HEK293T (cell line): ENCODE data around the gene BHLHE23.

ENCODE experiments used
- CTCF ChIA-PET: fragments of 350-600 bp; formaldehyde crosslinking; extraction: SDS; loops from one replicate; lab custom pipeline; 2021; ENCODE audit warnings: antibody characterized with exemption, inconsistent platforms; lab: Yijun Ruan, JAX
- POLR2A ChIA-PET: fragments of 350-600 bp; formaldehyde crosslinking; extraction: SDS; loops from one replicate; lab custom pipeline; 2020; ENCODE audit warnings: antibody characterized with exemption, inconsistent platforms; lab: Yijun Ruan, JAX
- DNase-seq: peaks from one replicate; pipeline ENCODE4 v3.0.0; 2012; ENCODE audit warnings: mixed read lengths; ENCODE audit errors: extremely low spot score
- ARNT ChIP-seq: fragments of 450-650 bp; IDR thresholded peaks from 2 replicates; pipeline ENCODE4 v1.6.1; 2017; ENCODE audit warnings: mild to moderate bottlenecking
- BHLHE40 ChIP-seq: fragments of 450-650 bp; IDR thresholded peaks from 2 replicates; pipeline ENCODE4 v1.6.1; 2016; ENCODE audit warnings: mild to moderate bottlenecking, moderate library complexity, borderline replicate concordance
- CTBP1 ChIP-seq: fragments of 450-650 bp; IDR thresholded peaks from 2 replicates; pipeline ENCODE4 v1.6.1; 2016; ENCODE audit warnings: borderline replicate concordance
- ELF4 ChIP-seq: fragments of 450-650 bp; IDR thresholded peaks from 2 replicates; pipeline ENCODE4 v1.6.1; 2017; ENCODE audit warnings: antibody characterized with exemption
- FOXA1 ChIP-seq: fragments of 450-650 bp; IDR thresholded peaks from 2 replicates; pipeline ENCODE4 v1.6.1; 2016; ENCODE audit warnings: mild to moderate bottlenecking
- FOXK2 ChIP-seq: fragments of 450-650 bp; IDR thresholded peaks from 2 replicates; pipeline ENCODE4 v1.6.1; 2016; ENCODE audit warnings: mild to moderate bottlenecking
- FOXM1 ChIP-seq: fragments of 450-650 bp; IDR thresholded peaks from 2 replicates; pipeline ENCODE4 v1.6.1; 2017; ENCODE audit warnings: mild to moderate bottlenecking, borderline replicate concordance
- HDGF ChIP-seq: fragments of 450-650 bp; IDR thresholded peaks from 2 replicates; pipeline ENCODE4 v1.6.1; 2017; ENCODE audit warnings: antibody characterized with exemption, borderline replicate concordance
- L3MBTL2 ChIP-seq: fragments of 450-650 bp; conservative IDR thresholded peaks from 2 replicates; pipeline ENCODE4 v1.6.1; 2016; ENCODE audit warnings: mild to moderate bottlenecking
- LEF1 ChIP-seq: fragments of 450-650 bp; IDR thresholded peaks from 2 replicates; pipeline ENCODE4 v1.6.1; 2017; ENCODE audit warnings: mild to moderate bottlenecking, borderline replicate concordance
- NFRKB ChIP-seq: fragments of 450-650 bp; IDR thresholded peaks from 2 replicates; pipeline ENCODE4 v1.6.1; 2016; ENCODE audit warnings: mild to moderate bottlenecking, moderate library complexity
- SP1 ChIP-seq: fragments of 450-650 bp; IDR thresholded peaks from 2 replicates; pipeline ENCODE4 v1.6.1; 2017
- SUZ12 ChIP-seq: fragments of 450-650 bp; IDR thresholded peaks from 2 replicates; pipeline ENCODE4 v1.6.1; 2016; ENCODE audit warnings: mild to moderate bottlenecking
- TARDBP ChIP-seq: fragments of 450-650 bp; IDR thresholded peaks from 2 replicates; pipeline ENCODE4 v1.6.1; 2016
- ZNF384 ChIP-seq: fragments of 450-650 bp; IDR thresholded peaks from 2 replicates; pipeline ENCODE4 v1.6.1; 2016
- TF ChIP-seq, protein P1 (sequence below): fragments of 450-650 bp; IDR thresholded peaks from 2 replicates; pipeline ENCODE4 v1.6.1; 2016

BHLHE23 gene

DNA sequence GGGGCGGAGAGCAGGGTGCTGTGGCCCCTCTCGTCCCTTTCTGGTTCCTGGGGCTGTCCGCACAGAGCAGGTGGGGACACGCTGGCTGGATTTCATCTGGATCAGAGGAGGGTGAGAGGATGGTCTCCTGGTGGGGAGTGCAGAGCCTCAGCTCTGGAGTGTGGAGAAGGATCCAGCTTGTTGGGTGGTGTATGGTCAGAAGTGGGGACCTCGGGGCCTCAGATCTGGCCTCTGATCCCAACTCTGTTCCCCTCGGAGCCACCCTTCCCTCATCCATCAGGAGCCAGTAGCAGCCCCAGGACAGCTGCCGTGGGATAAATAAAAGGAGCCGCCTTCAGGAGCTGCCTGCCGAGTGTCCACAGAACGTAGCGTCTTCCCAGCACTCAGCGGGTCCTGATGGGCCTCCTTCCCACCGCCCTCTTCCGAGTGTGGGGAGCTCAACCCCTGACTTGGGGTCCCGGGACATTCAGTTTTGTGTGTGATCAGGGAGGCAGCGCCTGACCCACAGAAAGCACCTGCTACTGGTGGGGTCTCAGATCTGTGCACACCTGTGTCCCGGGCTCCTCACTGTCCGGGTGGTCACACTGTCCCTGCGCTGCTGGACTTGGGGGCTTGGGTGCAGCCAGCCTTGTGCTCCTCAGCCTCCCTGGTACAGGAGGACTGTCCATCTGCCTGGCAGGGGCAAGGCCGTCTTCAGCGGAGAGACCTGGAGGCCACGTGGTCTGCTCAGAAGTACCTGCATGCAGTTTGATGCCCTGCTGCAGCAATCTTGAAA, 25.4 kb upstream of the BHLHE23 start:
- no peak for DNase-seq
- ChIA-PET CTCF (no interaction called here), POLR2A (no interaction called here)
- no peak for TF ChIP-seq FOXM1
- no peak for TF ChIP-seq HDGF
- no peak for TF ChIP-seq FOXA1
- TF ChIP-seq SP1 = no peak
- no peak for TF ChIP-seq NFRKB
- no peak for TF ChIP-seq ELF4
- no peak for TF ChIP-seq ZNF384
- TF ChIP-seq BHLHE40 = no peak
- TF ChIP-seq ARNT = no peak
- TF ChIP-seq, protein P1, sequence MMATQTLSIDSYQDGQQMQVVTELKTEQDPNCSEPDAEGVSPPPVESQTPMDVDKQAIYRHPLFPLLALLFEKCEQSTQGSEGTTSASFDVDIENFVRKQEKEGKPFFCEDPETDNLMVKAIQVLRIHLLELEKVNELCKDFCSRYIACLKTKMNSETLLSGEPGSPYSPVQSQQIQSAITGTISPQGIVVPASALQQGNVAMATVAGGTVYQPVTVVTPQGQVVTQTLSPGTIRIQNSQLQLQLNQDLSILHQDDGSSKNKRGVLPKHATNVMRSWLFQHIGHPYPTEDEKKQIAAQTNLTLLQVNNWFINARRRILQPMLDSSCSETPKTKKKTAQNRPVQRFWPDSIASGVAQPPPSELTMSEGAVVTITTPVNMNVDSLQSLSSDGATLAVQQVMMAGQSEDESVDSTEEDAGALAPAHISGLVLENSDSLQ = no peak
- no peak for TF ChIP-seq SUZ12
- TF ChIP-seq TARDBP = no peak
- no peak for TF ChIP-seq LEF1
- TF ChIP-seq CTBP1 = no peak
- no peak for TF ChIP-seq FOXK2
- no peak for TF ChIP-seq L3MBTL2

DNA sequence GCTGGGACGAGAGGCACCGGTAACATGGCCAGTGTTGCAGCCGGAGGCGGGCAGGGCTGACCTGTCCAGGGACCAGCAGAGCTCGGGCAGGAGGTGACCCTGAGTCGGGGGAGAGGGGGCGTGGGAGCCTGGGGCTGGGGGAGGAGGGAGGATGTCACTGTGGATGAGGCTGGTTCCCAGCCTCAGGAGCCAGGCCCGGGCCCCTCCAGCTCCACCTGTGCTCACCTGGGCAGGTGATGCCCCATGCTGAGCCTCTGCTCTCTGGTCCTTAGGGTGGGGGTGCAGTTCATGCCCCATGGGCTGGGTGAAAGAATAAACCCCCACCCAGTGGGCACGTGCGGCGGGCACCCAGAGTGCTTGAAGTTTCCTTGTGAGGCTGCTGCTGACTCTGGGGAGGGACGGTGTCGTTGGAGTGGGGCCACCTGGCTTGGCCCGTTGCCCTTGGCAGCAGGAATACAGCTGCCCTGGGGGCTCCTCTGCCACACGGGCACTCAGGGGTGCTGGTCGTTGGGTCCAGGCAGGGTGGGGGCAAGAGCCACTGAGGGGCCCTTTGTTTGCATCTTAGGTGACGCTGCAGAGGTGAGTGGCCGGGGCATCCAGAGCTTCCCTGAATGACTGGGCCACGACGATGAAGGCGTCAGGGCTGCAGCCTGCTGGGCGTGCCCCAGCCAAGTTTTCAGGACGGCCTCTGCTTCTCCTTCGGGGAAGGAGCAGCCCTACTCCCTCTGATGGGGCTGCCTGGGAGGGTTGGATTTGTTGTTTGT, 24.7 kb upstream of the BHLHE23 start:
- CTCF ChIA-PET = interaction anchor here (0.6 kb wide), 1 partner anchor 28 kb away, joined by 3 read pairs; no protein-coding TSS in a partner anchor
- DNase-seq = no peak
- POLR2A ChIA-PET = no interaction called here
- TF ChIP-seq CTBP1 = no peak

DNA sequence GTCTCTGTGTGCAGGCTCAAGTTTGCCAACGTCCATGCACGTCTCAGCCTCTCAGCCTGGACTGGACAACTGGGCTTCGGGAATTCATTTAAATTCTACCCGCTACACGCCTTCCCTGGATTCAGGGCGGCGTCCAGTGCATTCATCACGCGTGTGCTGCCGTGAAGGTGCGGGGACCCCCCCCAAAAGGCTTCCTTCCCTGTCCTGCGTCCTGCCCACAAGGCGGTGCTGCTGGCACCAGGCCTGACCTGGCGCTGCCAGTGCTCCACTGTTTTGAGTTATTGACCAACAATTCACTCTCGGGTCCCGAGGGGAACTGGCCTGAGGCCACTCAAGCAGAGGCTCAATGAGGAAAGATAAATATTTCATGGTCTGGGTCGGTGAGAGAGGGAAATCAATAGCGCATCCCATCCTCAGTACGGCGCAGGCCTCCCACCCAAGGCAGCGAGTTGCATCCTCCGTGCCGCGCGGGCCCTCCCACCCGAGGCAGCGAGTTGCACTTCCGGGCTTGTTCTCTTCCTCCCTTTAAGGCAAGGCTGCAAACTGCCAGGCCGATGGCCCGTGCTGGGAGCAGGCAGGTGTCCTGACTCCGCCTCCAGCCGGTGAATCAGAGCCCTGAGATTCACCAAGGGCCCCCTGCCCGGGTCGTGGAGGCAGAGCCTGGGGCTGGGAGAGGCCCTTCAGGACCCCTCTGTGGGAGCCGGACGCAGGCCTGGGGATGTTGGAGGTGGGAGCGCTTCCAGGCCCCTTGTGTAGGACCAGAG, 22.8 kb upstream of the BHLHE23 start:
- TF ChIP-seq FOXA1 (no peak), FOXK2 (no peak), HDGF (no peak), FOXM1 (no peak), TARDBP (no peak), LEF1 (no peak), SUZ12 (no peak), BHLHE40 (no peak), ARNT (no peak), ZNF384 (no peak), SP1 (no peak), L3MBTL2 (no peak), ELF4 (no peak), CTBP1 (no peak), NFRKB (no peak)
- TF ChIP-seq, protein P1 = no peak
- CTCF ChIA-PET = no interaction called here
- DNase-seq = no peak
- POLR2A ChIA-PET = no interaction called here

DNA sequence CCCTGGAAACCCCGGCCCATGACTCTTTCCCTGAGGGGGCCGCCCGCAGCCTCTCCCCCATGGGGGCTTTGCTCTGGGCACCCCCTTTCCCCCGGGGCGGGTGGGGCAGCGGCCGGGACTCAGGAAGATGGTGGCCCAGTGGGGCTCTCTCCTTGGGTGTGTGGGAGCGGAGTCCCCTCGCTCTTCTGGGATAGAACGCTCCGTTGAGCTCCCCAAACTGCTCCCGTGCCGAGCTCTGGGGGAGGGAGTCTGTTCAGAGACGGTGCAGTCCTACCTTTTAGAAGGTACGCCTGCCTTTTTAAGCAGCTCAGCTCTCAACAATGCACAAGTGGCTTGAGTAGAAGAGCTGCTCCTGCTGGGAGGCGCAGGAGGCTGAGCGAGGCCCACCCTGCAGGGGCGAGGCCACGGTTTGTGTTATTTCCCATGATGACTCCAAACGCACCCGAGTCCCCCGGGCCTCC, 21.7 kb upstream of the BHLHE23 start:
- ChIA-PET CTCF (no interaction called here), POLR2A (no interaction called here)
- TF ChIP-seq FOXK2 = no peak
- TF ChIP-seq ELF4 = no peak
- TF ChIP-seq FOXM1 = no peak
- no peak for TF ChIP-seq HDGF
- no peak for TF ChIP-seq NFRKB
- no peak for TF ChIP-seq ARNT
- TF ChIP-seq, protein P1 = no peak
- TF ChIP-seq L3MBTL2 = no peak
- no peak for TF ChIP-seq LEF1
- no peak for TF ChIP-seq FOXA1
- no peak for TF ChIP-seq SP1
- no peak for TF ChIP-seq ZNF384
- TF ChIP-seq CTBP1 = no peak
- TF ChIP-seq TARDBP = no peak
- TF ChIP-seq BHLHE40 = no peak
- TF ChIP-seq SUZ12 = no peak
- no peak for DNase-seq

DNA sequence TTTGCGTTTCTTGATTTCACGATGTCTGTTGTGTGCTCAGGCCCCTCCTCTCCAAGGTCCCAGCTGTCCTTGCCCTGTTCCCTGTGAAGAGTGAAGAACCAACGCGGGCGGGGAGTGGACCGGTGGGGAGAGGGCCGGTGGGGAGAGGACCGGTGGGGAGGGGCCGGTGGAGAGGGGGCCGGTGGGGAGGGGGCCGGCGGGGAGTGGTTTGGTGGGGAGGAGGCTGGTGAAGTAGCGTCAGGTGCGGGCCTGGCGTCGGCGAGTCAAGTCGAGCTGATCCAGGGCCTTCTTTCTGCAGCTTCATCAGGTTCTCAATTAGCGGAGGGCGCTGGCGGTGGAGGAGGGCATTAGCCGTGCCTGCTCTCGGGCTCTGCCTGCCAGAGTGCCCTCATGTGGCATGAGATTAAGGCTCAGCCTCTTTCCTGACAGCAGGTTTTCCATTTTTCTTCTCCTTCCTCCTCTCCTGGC, 21.2 kb upstream of the BHLHE23 start:
- POLR2A ChIA-PET = no interaction called here
- DNase-seq = no peak
- CTCF ChIA-PET = no interaction called here
- TF ChIP-seq FOXM1 = no peak
- TF ChIP-seq BHLHE40 = no peak
- TF ChIP-seq TARDBP = no peak
- TF ChIP-seq LEF1 = no peak
- no peak for TF ChIP-seq CTBP1
- TF ChIP-seq NFRKB = no peak
- TF ChIP-seq FOXK2 = no peak
- no peak for TF ChIP-seq ZNF384
- no peak for TF ChIP-seq ELF4
- TF ChIP-seq, protein P1 = no peak
- no peak for TF ChIP-seq L3MBTL2
